ENCODE data around the gene ABCC5. TPM values are rescaled to one million over a fixed set of nuclear protein-coding genes. Genes with fewer than 3 reads are reported as not detected.

Gene ABCC5
- total RNA-seq, 1 experiment from 2014 or later: 35.1 TPM

DNA sequence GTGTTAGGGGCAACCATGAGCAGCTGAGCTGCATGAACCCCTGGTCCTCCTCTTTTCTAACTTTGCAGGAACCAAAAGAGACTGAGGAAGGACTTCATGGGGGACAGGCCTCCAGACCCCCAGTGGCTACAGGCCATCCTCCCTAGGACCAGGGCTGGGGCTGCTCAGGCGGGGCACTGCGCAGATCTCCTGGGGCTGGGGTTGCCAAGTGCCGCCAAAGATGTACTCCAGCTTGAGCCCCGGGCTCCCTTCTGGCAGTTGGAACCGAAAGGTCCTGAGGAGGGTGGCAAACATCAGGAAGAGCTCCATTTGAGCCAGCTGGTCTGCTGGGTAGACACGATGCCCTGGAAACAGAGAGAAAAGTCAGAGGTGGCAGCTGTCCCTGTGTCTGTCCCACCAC, 121.9 kb downstream of the ABCC5 start:
- DNase-seq (ENCODE audit: low read depth, low spot score) (no peak), ATAC-seq (peak; percentile 8; the same call in 1 of the 2 replicates)
- in situ Hi-C loops (cut with HindIII; ENCODE audit: low pct_unique_long_range_greater_than_20kb, low sequenced_read_pairs) (no loop called here), intact Hi-C loops (cut with micrococcal nuclease; ENCODE audit: unreplicated experiment) (loop anchor here (1.0 to 10.0 kb wide), 3 partner anchors 122 to 392 kb away; partner anchors contain the start of genes ABCC5 and EIF2B5)
- Histone ChIP-seq H3K9me3 (ENCODE audit: control insufficient read depth, insufficient read depth, low read depth, low read length) (no peaks in the 10 kb centered on the region), H3K27ac (ENCODE audit: low read length) (no peak overlapping the region), H3K27me3 (ENCODE audit: control insufficient read depth, insufficient read depth, low read length) (no peaks in the 10 kb centered on the region), H3K4me3 (ENCODE audit: low read depth in 2 of 2, low read length in 2 of 2) (no peak overlapping the region), H3K36me3 (ENCODE audit: control insufficient read depth, insufficient read depth, low read length) (no peaks in the 10 kb centered on the region), H3K4me1 (ENCODE audit: control insufficient read depth, insufficient read depth, low read length) (no peaks in the 10 kb centered on the region)
- POLR2A ChIA-PET: interaction anchor here (0.6 kb wide), 1 partner anchor 240 kb away, joined by 4 read pairs; no protein-coding TSS in a partner anchor
- CTCF ChIA-PET: interaction anchor here (0.6 to 2.6 kb wide), 8 partner anchors 9 to 389 kb away, joined by 3 to 11 read pairs (median 3); partner anchors contain the start of genes ABCC5 and PARL
- no TSS peak for BruUV-seq (replicated peaks)
- TF ChIP-seq, protein P1, sequence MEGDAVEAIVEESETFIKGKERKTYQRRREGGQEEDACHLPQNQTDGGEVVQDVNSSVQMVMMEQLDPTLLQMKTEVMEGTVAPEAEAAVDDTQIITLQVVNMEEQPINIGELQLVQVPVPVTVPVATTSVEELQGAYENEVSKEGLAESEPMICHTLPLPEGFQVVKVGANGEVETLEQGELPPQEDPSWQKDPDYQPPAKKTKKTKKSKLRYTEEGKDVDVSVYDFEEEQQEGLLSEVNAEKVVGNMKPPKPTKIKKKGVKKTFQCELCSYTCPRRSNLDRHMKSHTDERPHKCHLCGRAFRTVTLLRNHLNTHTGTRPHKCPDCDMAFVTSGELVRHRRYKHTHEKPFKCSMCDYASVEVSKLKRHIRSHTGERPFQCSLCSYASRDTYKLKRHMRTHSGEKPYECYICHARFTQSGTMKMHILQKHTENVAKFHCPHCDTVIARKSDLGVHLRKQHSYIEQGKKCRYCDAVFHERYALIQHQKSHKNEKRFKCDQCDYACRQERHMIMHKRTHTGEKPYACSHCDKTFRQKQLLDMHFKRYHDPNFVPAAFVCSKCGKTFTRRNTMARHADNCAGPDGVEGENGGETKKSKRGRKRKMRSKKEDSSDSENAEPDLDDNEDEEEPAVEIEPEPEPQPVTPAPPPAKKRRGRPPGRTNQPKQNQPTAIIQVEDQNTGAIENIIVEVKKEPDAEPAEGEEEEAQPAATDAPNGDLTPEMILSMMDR (IDR thresholded peaks at IDR 0.05): no peak
- TF ChIP-seq SIN3A (IDR thresholded peaks at IDR 0.05; ENCODE audit: borderline replicate concordance, insufficient read depth, low read depth, low read length) (no peak), POLR2AphosphoS5 (IDR thresholded peaks at IDR 0.05; ENCODE audit: low read depth, low read length) (no peak), TCF7L2 (IDR thresholded peaks at IDR 0.05; ENCODE audit: low read depth, low read length) (no peak)
- TF ChIP-seq, protein P2, sequence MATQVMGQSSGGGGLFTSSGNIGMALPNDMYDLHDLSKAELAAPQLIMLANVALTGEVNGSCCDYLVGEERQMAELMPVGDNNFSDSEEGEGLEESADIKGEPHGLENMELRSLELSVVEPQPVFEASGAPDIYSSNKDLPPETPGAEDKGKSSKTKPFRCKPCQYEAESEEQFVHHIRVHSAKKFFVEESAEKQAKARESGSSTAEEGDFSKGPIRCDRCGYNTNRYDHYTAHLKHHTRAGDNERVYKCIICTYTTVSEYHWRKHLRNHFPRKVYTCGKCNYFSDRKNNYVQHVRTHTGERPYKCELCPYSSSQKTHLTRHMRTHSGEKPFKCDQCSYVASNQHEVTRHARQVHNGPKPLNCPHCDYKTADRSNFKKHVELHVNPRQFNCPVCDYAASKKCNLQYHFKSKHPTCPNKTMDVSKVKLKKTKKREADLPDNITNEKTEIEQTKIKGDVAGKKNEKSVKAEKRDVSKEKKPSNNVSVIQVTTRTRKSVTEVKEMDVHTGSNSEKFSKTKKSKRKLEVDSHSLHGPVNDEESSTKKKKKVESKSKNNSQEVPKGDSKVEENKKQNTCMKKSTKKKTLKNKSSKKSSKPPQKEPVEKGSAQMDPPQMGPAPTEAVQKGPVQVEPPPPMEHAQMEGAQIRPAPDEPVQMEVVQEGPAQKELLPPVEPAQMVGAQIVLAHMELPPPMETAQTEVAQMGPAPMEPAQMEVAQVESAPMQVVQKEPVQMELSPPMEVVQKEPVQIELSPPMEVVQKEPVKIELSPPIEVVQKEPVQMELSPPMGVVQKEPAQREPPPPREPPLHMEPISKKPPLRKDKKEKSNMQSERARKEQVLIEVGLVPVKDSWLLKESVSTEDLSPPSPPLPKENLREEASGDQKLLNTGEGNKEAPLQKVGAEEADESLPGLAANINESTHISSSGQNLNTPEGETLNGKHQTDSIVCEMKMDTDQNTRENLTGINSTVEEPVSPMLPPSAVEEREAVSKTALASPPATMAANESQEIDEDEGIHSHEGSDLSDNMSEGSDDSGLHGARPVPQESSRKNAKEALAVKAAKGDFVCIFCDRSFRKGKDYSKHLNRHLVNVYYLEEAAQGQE (IDR thresholded peaks at IDR 0.05; ENCODE audit: insufficient read depth in 1 of 2, low read depth in 2 of 2, low read length in 1 of 2): no peak

DNA sequence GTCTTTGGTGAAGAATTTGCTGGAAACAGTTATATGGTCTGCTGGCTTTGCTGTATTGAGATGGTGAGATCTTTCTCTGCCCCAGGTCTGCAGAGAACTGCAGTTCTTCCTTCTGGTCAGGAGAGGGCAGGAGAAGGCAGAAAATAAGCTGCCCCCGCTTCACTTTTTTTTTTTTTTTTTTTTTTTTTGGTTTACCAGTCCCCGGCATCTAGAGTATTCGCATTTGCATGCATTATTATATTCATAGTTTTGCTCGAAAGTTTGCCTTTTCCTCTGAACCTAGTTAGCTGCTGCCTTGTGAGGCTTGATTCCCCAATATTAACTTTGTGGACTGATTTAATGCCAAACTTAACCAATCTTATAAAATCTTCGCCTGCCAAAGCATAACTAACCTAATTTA, 122.4 kb downstream of the ABCC5 start:
- CTCF ChIA-PET: interaction anchor here (0.6 to 2.6 kb wide), 8 partner anchors 11 to 394 kb away, joined by 3 to 11 read pairs (median 6); partner anchors contain the start of genes ABCC5 and PARL
- H3K27me3 ChIP-seq (ENCODE audit: control insufficient read depth, insufficient read depth, low read length): no peaks in the 10 kb centered on the region
- H3K4me1 ChIP-seq (ENCODE audit: control insufficient read depth, insufficient read depth, low read length): no peaks in the 10 kb centered on the region
- no peaks in the 10 kb centered on the region for H3K9me3 ChIP-seq (ENCODE audit: control insufficient read depth, insufficient read depth, low read depth, low read length)
- in situ Hi-C loops (cut with HindIII; ENCODE audit: low pct_unique_long_range_greater_than_20kb, low sequenced_read_pairs): no loop called here
- no peak overlapping the region for H3K27ac ChIP-seq (ENCODE audit: low read length)
- POLR2A ChIA-PET: interaction anchor here (0.6 kb wide), 1 partner anchor 241 kb away, joined by 4 read pairs; no protein-coding TSS in a partner anchor
- intact Hi-C loops (cut with micrococcal nuclease; ENCODE audit: unreplicated experiment): loop anchor here (1.0 to 10.0 kb wide), 3 partner anchors 122 to 392 kb away; partner anchors contain the start of genes ABCC5 and EIF2B5
- DNase-seq (ENCODE audit: low read depth, low spot score): peak; percentile 42
- no peaks in the 10 kb centered on the region for H3K36me3 ChIP-seq (ENCODE audit: control insufficient read depth, insufficient read depth, low read length)
- ATAC-seq: peak; percentile 76
- no TSS peak for BruUV-seq (replicated peaks)
- H3K4me3 ChIP-seq (ENCODE audit: low read depth in 2 of 2, low read length in 2 of 2): no peak overlapping the region
- no peak for TF ChIP-seq TCF7L2 (IDR thresholded peaks at IDR 0.05; ENCODE audit: low read depth, low read length)
- TF ChIP-seq, protein P1 (IDR thresholded peaks at IDR 0.05): peak; percentile 92
